GM12878 (cell line): ENCODE data around the gene SLC38A5. TPM values are rescaled to one million over a fixed set of nuclear protein-coding genes. Genes with fewer than 3 reads are reported as not detected.
A peak's percentile ranks its signal among the peaks of the same experiment; 100 is the strongest.

Source experiments
- ATF7 ChIP-seq: fragments of 450-650 bp; IDR thresholded peaks from 2 replicates; pipeline ENCODE4 v1.6.1; 2016; ENCODE audit warnings: low read depth, mild to moderate bottlenecking
- BMI1 ChIP-seq: fragments of 450-650 bp; IDR thresholded peaks from 2 replicates; pipeline ENCODE4 v1.6.1; 2016; ENCODE audit warnings: mild to moderate bottlenecking, moderate library complexity, borderline replicate concordance
- CREB1 ChIP-seq: IDR thresholded peaks from 2 replicates; pipeline ENCODE4 v1.6.1; 2012; ENCODE audit warnings: low read depth, mild to moderate bottlenecking, inconsistent platforms
- EGR1 ChIP-seq, 2 experiments: IDR thresholded peaks; 1 replicate in 1 of 2; 2 replicates in 1 of 2; pipeline ENCODE4 v1.6.1; 2011 to 2012; ENCODE audit warnings: low read depth in 2 of 2, low read length in 2 of 2, borderline replicate concordance in 1 of 2, mild to moderate bottlenecking in 1 of 2, moderate library complexity in 1 of 2
- IKZF1 ChIP-seq: fragments of 450-650 bp; conservative IDR thresholded peaks from 2 replicates; pipeline ENCODE4 v1.6.1; 2017; ENCODE audit warnings: antibody characterized with exemption, mild to moderate bottlenecking
- MEF2B ChIP-seq: fragments of 450-650 bp; IDR thresholded peaks from 2 replicates; pipeline ENCODE4 v1.6.1; 2018; ENCODE audit warnings: mild to moderate bottlenecking, moderate library complexity; ENCODE audit not compliant: partially characterized antibody, poor library complexity, severe bottlenecking
- MTA2 ChIP-seq: fragments of 450-650 bp; IDR thresholded peaks from 2 replicates; pipeline ENCODE4 v1.6.1; 2016; ENCODE audit warnings: low read depth, mild to moderate bottlenecking, moderate library complexity
- PKNOX1 ChIP-seq: fragments of 450-650 bp; IDR thresholded peaks from 2 replicates; pipeline ENCODE4 v1.6.1; 2016; ENCODE audit warnings: mild to moderate bottlenecking
- PML ChIP-seq: IDR thresholded peaks from 2 replicates; pipeline ENCODE4 v1.6.1; 2012; ENCODE audit warnings: low read length, inconsistent platforms
- POLR2A ChIP-seq: IDR thresholded peaks from 2 replicates; pipeline ENCODE4 v1.6.1; 2011; ENCODE audit warnings: low read depth, mild to moderate bottlenecking, low read length
- RAD51 ChIP-seq: fragments of 450-650 bp; IDR thresholded peaks from 2 replicates; pipeline ENCODE4 v1.6.1; 2016; ENCODE audit warnings: moderate library complexity, mild to moderate bottlenecking, inconsistent platforms
- RCOR1 ChIP-seq: conservative IDR thresholded peaks from 2 replicates; pipeline ENCODE4 v1.6.1; 2012; ENCODE audit warnings: low read depth, low read length, improper control_type of control experiment
- RUNX3 ChIP-seq: IDR thresholded peaks from 2 replicates; pipeline ENCODE4 v1.6.1; 2012; ENCODE audit warnings: low read length, inconsistent platforms
- SMAD1 ChIP-seq: fragments of 450-650 bp; IDR thresholded peaks from 2 replicates; pipeline ENCODE4 v1.6.1; 2018; ENCODE audit warnings: mild to moderate bottlenecking, low read depth; ENCODE audit not compliant: partially characterized antibody
- SRF ChIP-seq, 2 experiments: IDR thresholded peaks; 2 replicates each; pipeline ENCODE4 v1.6.1; 2011; ENCODE audit warnings: low read depth in 2 of 2, low read length in 2 of 2, mild to moderate bottlenecking in 1 of 2, moderate library complexity in 1 of 2
- SUZ12 ChIP-seq: fragments of 200-600 bp; sonication (generic); IDR thresholded peaks from one replicate; pipeline ENCODE4 v1.6.1; 2018; ENCODE audit warnings: antibody characterized with exemption, mild to moderate bottlenecking; ENCODE audit not compliant: unreplicated experiment
- TBL1XR1 ChIP-seq: IDR thresholded peaks from 2 replicates; pipeline ENCODE4 v1.6.1; 2012; ENCODE audit warnings: low read depth, low read length, improper control_type of control experiment
- TCF12 ChIP-seq: IDR thresholded peaks from 2 replicates; pipeline ENCODE4 v1.6.1; 2011; ENCODE audit warnings: low read depth, mild to moderate bottlenecking, low read length
- WRNIP1 ChIP-seq: IDR thresholded peaks from 2 replicates; pipeline ENCODE4 v1.6.1; 2011; ENCODE audit warnings: low read depth, low read length, improper control_type of control experiment, borderline replicate concordance
- ZZZ3 ChIP-seq: IDR thresholded peaks from 2 replicates; pipeline ENCODE4 v1.6.1; 2011; ENCODE audit warnings: low read depth; ENCODE audit not compliant: control insufficient read depth, insufficient read length
- polyA plus RNA-seq, 11 experiments: library from polyadenylated mRNA; depleted of rRNA in 4 of 11; unstranded in 6 of 11; stranded (reverse) in 5 of 11; fragments of >200 nt; fragmentation: Nextera tagmentation in 4 of 11; fragmentation: Illumina TruSeq in 1 of 11; extraction: Ambion mirVana in 4 of 11; extraction: Trizol in 1 of 11; gene quantifications; 1 replicate in 1 of 11; 2 replicates in 10 of 11; pipeline versions ENCODE4 v1.2.1 to v1.2.3, GENCODE V29; 2011 to 2016; ENCODE audit warnings: inconsistent platforms in 2 of 11, missing spikeins in 2 of 11, low read depth in 1 of 11
- total RNA-seq, 4 experiments: library from RNA; depleted of rRNA in 3 of 4; stranded (reverse); fragments of >200 nt in 3 of 4; fragmentation: Illumina TruSeq in 1 of 4; extraction: Trizol in 1 of 4; gene quantifications; 2 replicates each; pipeline versions ENCODE4 v1.2.1 to v1.2.3, GENCODE V29; 2013 to 2021
- TF ChIP-seq, protein P1 (sequence below): fragments of 450-650 bp; IDR thresholded peaks from 2 replicates; pipeline ENCODE4 v1.6.1; 2016; ENCODE audit warnings: mild to moderate bottlenecking, moderate library complexity, borderline replicate concordance
- TF ChIP-seq, protein P2 (sequence below): fragments of 450-650 bp; formaldehyde crosslinking; IDR thresholded peaks from 2 replicates; pipeline ENCODE4 v1.5.0; 2022; ENCODE audit warnings: mild to moderate bottlenecking, missing genetic modification characterization

SLC38A5 gene
- total and polyA plus RNA-seq, 10 of the 15 experiments (the other 5 are each of a cell fraction or from before 2014, with no cell fraction given) = 4.2 to 108 (median 70.6) TPM

DNA sequence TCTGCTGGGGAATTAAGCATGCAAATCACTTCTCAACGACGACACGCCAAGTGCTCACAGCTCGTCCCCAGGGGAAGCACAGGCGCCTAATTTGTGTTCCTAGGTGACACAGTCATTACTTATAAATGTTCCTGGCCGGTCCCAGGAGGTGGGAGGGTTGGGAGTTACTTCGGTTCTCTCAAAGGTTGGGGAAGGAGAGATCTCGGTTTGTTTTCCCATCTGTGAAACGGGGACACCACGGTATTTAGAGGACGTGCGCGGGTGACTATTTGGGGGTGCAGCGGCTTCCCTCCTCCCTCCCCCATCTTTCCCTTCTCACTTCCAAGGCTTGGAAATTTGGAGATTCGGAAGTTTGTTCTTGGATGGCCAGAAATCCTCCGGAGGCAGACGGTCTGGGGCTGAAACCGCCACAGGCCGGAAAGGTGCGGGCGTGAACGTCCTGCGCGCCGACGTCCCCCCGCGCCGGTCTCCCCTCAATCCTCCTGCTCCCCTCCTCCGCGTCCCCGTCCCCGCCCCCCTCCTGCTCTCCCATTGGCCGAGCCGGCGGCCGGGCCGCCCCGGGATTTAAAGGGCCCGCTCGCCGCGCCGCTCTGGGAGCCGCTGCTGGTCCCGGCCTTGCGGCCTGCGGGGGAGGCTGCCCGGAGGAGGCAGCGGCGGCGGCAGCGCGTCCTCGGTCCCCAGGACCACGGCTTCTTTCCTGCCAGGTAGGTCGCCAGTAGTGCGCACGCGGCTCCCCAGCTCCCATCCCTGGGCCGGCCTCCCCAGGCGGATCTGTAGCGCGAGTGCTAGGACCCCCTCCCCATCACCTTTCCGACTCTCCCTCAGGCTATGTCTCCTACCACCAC, 38.6 kb upstream of the SLC38A5 start, which contains the start of gene PORCN (continued):
- no peak for TF ChIP-seq ZZZ3
- TF ChIP-seq RCOR1 = no peak
- TF ChIP-seq RAD51 = no peak
- no peak for TF ChIP-seq BMI1
- TF ChIP-seq, protein P1, sequence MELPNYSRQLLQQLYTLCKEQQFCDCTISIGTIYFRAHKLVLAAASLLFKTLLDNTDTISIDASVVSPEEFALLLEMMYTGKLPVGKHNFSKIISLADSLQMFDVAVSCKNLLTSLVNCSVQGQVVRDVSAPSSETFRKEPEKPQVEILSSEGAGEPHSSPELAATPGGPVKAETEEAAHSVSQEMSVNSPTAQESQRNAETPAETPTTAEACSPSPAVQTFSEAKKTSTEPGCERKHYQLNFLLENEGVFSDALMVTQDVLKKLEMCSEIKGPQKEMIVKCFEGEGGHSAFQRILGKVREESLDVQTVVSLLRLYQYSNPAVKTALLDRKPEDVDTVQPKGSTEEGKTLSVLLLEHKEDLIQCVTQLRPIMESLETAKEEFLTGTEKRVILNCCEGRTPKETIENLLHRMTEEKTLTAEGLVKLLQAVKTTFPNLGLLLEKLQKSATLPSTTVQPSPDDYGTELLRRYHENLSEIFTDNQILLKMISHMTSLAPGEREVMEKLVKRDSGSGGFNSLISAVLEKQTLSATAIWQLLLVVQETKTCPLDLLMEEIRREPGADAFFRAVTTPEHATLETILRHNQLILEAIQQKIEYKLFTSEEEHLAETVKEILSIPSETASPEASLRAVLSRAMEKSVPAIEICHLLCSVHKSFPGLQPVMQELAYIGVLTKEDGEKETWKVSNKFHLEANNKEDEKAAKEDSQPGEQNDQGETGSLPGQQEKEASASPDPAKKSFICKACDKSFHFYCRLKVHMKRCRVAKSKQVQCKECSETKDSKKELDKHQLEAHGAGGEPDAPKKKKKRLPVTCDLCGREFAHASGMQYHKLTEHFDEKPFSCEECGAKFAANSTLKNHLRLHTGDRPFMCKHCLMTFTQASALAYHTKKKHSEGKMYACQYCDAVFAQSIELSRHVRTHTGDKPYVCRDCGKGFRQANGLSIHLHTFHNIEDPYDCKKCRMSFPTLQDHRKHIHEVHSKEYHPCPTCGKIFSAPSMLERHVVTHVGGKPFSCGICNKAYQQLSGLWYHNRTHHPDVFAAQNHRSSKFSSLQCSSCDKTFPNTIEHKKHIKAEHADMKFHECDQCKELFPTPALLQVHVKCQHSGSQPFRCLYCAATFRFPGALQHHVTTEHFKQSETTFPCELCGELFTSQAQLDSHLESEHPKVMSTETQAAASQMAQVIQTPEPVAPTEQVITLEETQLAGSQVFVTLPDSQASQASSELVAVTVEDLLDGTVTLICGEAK = peak; percentile 64; the same call in 1 of the 2 replicates
- 0 out of 2 replicates have a peak, but pooled peaks have one; percentile 5 for TF ChIP-seq MTA2
- TF ChIP-seq, protein P2, sequence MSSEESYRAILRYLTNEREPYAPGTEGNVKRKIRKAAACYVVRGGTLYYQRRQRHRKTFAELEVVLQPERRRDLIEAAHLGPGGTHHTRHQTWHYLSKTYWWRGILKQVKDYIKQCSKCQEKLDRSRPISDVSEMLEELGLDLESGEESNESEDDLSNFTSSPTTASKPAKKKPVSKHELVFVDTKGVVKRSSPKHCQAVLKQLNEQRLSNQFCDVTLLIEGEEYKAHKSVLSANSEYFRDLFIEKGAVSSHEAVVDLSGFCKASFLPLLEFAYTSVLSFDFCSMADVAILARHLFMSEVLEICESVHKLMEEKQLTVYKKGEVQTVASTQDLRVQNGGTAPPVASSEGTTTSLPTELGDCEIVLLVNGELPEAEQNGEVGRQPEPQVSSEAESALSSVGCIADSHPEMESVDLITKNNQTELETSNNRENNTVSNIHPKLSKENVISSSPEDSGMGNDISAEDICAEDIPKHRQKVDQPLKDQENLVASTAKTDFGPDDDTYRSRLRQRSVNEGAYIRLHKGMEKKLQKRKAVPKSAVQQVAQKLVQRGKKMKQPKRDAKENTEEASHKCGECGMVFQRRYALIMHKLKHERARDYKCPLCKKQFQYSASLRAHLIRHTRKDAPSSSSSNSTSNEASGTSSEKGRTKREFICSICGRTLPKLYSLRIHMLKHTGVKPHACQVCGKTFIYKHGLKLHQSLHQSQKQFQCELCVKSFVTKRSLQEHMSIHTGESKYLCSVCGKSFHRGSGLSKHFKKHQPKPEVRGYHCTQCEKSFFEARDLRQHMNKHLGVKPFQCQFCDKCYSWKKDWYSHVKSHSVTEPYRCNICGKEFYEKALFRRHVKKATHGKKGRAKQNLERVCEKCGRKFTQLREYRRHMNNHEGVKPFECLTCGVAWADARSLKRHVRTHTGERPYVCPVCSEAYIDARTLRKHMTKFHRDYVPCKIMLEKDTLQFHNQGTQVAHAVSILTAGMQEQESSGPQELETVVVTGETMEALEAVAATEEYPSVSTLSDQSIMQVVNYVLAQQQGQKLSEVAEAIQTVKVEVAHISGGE = peak; percentile 77
- TF ChIP-seq EGR1 (IDR thresholded peaks at IDR 0.05; ENCODE audit: borderline replicate concordance in 1 of 2, low read depth in 2 of 2, low read length in 2 of 2) = peak in 1 of 2 experiments; percentile 74; a peak in 2 of 3 replicates
- 0 out of 2 replicates have a peak, but pooled peaks have one; percentile 3 for TF ChIP-seq TCF12
- 0 out of 2 replicates have a peak, but pooled peaks have one; percentile 47 for TF ChIP-seq PML
- no peak for TF ChIP-seq SUZ12
- TF ChIP-seq CREB1 = peak; percentile 36; the same call in 1 of the 2 replicates
- TF ChIP-seq WRNIP1 = no peak
- no peak for TF ChIP-seq SMAD1
- no peak for TF ChIP-seq TBL1XR1
- TF ChIP-seq PKNOX1 = 0 out of 2 replicates have a peak, but pooled peaks have one; percentile 9
- peak; percentile 71 for TF ChIP-seq MEF2B
- TF ChIP-seq SRF (IDR thresholded peaks at IDR 0.05; ENCODE audit: low read depth in 2 of 2, low read length in 2 of 2) = no peak
- peak; percentile 35; the same call in 1 of the 2 replicates for TF ChIP-seq ATF7
- peak; percentile 35; the same call in 1 of the 2 replicates for TF ChIP-seq RUNX3
- peak; percentile 78 for TF ChIP-seq IKZF1
- TF ChIP-seq POLR2A = peak; percentile 90
